HG03135 (cell line): Measurements from ENCODE around the gene DMWD.

Source experiments
- ATAC-seq: cut with Tn5 transposase; IDR thresholded peaks from one replicate; pipeline ENCODE4 v1.9.1; 2021; ENCODE audit warnings: mild to moderate bottlenecking, moderate library complexity; ENCODE audit not compliant: unreplicated experiment

Gene DMWD

GRCh38 chr19:45771311-45771933, 21.2 kb downstream of the DMWD start:
- no peak for ATAC-seq

GRCh38 chr19:45770192-45771101, 22.2 kb downstream of the DMWD start:
- ATAC-seq = peak; percentile 50

- no peak for ATAC-seq
Observed at GRCh38 chr19:45769821-45770191, 22.8 kb downstream of the DMWD start.

- ATAC-seq = peak; percentile 50
Observed at GRCh38 chr19:45768984-45769782, 23.5 kb downstream of the DMWD start, which contains the start of gene SIX5. TSS of gene SIX5 (minus strand) at chr19:45769252. CDS start at chr19:45768844, 408 bp downstream.

GRCh38 chr19:45768655-45768983, 24.0 kb downstream of the DMWD start:
- no peak for ATAC-seq

GRCh38 chr19:45767881-45768654, 24.6 kb downstream of the DMWD start:
- no peak for ATAC-seq

GRCh38 chr19:45767410-45767880, 25.2 kb downstream of the DMWD start:
- no peak for ATAC-seq

- no peak for ATAC-seq
Observed at GRCh38 chr19:45766869-45767346, 25.7 kb downstream of the DMWD start.

- ATAC-seq = no peak
Observed at GRCh38 chr19:45766296-45766868, 26.3 kb downstream of the DMWD start.

GRCh38 chr19:45765702-45766295, 26.8 kb downstream of the DMWD start:
- no peak for ATAC-seq

- ATAC-seq = no peak
Observed at GRCh38 chr19:45764945-45765701, 27.5 kb downstream of the DMWD start.

- no peak for ATAC-seq
Observed at GRCh38 chr19:45764475-45764874, 28.2 kb downstream of the DMWD start.

GRCh38 chr19:45763691-45764294, 28.9 kb downstream of the DMWD start:
- ATAC-seq = no peak

GRCh38 chr19:45762870-45763631, 29.6 kb downstream of the DMWD start:
- no peak for ATAC-seq

- no peak for ATAC-seq
Observed at GRCh38 chr19:45761714-45762113, 30.9 kb downstream of the DMWD start.

- no peak for ATAC-seq
Observed at GRCh38 chr19:45758921-45759320, 33.7 kb downstream of the DMWD start.

- no peak for ATAC-seq
Observed at GRCh38 chr19:45757695-45758094, 35.0 kb downstream of the DMWD start.

GRCh38 chr19:45754323-45754722, 38.3 kb downstream of the DMWD start:
- ATAC-seq = no peak
